HG03139 (cell line): Measurements from ENCODE around the gene PTPRA.

Source experiments
- ATAC-seq: cut with Tn5 transposase; IDR thresholded peaks from one replicate; pipeline ENCODE4 v1.9.1; 2021; ENCODE audit not compliant: unreplicated experiment

The PTPRA gene

DNA sequence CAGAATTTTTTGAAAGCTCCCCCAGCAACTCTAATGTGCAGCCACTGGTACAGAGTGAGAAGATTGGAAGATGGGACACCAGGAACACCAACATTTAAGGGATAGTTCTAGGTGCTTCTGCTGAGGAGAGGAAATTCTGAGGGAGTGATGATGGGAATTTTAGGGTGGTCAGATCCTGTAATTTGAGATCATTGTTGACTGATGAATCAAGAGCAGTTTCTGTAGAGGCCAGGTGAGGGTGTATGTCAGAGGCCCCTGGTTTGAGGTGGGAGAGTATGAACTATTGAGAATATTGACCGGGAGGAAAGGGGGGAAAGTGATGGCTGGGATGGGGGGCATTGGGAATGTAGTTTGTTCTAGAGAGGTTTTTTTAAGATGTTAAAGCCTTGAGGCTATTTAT lies 47.2 kb downstream of the PTPRA start:
- ATAC-seq, result no peak

DNA sequence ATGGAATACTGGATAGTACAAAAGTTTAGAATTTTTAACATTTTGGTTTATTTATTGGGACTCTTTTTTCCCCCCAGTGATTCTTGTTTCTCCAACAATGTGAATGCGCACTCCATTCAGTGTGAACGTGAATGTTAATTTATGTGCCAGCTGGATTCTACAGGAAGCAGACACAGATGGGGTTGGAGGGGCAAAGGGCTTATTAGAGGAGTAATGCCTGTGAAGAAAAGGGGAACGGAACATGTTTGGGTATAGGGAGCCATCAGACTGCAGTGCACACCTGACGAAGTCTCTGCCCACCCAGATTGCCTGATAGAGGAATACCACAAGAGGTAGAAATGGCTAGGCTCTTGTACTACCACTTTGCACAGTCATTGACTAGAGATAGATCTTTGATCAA lies 48.2 kb downstream of the PTPRA start:
- ATAC-seq, result no peak

DNA sequence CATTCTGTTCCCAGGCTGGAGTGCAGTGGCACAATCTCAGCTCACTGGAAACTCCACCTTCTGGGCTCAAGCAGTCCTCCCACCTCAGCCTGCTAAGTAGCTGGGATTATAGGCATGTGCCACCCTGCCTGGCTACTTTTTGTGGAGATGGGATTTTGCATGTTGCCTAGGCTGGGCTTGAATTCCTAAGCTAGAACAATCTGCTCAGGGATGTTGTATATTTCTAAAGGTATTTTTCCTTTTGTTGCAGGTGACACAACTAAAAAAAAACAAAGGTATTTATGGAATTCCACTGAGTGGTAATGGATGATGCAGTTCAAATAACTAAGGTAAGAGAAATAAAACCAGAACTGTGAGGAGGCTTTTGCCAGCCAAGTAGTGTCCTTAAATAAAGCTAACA lies 49.7 kb downstream of the PTPRA start:
- no peak for ATAC-seq

DNA sequence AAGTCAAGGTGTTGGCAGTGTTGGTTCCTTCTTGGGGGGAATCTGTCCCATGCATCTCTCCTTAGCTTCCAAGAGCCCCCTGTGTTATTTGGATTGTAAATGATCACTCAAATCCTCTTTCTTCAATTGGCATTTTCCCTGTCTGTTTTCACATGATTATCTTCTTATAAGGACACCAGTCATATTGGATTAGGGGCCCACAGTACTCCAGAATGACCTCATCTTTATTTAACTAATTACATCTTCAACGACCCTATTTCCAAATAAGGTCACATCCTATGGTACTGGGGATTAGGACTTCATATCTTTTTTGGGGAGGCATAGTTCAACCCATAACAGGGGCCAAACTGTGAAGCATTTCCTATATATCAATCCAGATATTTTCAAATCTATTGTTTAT lies 57.3 kb downstream of the PTPRA start:
- no peak for ATAC-seq

DNA sequence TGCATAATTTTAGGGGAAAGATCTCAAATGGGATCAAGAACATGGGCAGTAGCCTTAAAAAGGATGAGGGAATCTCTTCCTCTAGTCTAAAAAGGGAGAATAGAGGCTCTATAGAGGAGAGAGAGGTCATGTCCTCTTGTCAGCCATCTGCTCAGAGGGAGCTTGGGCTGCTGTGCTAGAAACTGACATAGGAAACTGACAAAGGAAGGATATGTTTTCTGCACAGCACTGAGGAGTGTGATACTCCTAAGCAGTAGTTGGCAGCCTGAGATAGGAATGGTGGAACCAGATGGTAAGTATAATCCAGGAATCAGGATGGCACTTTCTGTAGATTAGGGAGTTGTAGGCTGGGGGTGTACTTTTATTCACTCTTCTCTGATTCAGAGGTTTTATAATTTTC lies 59.2 kb downstream of the PTPRA start:
- ATAC-seq, result no peak

DNA sequence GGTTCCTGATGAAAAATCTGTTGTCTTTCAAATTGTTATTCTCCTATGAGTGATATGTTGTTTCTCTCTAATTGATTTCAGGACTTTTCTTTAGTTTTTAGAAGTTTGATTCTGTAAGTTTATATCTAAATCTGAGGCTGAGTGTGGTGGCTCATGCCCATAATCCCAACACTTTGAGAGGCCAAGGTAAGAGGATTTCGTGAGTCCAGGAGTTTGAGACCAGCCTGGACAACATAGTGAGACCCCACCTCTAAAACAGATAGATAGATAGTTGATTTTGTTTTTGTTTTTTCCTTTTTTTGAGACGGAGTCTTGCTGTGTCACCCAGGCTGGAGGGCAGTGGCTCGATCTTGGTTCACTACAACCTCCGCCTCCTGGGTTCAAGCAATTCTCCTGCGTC lies 64.6 kb downstream of the PTPRA start:
- ATAC-seq, result no peak

DNA sequence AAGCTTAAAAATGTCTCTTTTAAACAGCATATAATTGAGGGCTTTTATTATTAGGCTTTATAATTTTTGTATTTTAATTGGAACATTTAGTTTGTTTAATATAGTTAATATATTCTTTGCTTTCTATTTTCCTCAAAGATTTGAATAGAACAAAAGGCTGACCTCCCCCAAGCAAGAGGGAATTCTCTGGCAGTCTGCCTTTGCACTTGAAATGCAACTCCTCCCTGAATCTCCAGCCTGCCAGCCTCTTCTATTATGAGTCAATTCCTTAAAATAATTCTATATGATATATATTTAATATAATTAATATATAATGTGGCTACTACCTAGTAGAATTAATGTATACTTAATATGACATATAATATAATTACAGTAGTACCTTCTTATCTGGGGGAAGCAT lies 69.2 kb downstream of the PTPRA start:
- ATAC-seq, result no peak

DNA sequence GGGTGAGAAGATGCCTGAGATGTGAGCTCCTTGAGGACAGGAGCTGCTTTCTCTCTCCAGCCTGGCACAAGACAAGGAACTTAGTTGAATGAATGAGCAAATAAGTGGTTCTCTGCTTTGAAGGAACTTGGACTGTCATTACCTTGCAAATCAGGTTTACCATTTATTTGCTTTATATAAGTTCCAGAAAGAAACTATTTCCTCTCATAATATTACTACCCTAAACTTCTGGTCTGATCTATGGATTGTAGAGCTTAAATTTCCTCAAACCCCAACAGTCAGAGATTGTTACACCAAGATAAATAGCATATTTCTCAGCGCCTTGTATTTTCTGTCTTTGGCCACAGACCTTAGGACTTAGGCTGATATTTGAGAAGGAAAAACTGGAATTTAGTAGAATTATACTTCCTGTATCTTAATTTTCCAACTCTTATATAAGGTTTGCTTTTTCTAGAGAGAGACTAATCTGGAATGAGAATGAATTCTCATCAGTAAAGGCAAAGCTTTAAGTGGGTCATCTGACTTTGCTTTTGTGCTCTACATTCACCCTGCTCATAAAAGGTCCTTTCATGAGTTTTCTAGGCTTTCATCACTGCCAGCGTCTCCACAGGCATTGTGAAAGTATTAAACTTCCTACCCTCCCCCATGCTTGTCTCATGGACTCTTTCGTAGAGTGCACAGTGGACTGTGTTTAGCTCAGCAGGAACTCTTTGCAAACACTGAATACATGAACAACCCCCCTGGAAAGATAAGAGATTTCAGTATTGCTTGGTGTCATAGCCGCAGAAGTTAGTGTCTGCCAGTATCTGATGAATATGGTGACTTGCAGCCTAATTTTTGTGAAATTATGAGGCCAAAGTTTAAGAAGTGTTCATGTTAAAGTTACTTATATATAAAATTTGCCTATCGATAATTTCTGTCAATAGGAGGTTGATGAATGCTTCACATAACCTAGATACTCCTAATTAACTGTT lies 74.0 kb downstream of the PTPRA start:
- no peak for ATAC-seq

DNA sequence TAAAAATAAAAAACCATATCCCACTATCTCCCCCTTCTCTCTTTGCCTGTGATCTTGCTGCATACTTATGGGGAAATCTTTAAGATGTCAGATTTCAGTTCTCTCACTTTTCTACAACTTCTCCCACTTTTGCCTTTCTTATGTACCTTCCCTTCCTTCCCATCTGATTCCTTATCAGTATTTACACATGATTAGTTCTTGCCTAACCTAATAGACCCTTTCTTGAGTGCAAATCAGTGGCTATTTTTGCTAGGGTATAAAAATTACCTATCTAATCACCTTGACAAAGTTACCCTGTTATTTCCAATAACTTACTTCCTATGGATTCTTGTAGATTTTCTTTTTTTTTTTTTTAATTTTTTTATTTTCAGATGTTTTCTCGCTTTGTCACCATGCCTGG lies 75.7 kb downstream of the PTPRA start:
- ATAC-seq, result no peak

DNA sequence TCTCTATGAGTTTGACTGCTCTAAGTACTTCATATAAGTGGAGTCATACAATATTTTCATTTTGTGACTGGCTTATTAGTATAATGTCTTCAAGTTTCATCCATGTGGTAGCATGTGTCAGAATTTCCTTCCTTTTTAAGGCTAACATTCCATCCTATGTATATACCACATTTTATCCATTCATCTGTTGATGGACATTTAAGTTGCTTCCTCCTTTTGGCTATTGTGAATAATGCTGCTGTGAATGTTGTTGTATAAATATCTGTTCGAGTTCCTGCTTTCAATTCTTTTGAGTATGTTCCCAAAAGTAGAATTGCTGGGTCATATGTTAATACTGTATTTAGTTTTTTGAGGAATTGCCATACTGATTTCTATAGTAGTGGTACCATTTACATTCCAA lies 79.5 kb downstream of the PTPRA start:
- ATAC-seq, result no peak

DNA sequence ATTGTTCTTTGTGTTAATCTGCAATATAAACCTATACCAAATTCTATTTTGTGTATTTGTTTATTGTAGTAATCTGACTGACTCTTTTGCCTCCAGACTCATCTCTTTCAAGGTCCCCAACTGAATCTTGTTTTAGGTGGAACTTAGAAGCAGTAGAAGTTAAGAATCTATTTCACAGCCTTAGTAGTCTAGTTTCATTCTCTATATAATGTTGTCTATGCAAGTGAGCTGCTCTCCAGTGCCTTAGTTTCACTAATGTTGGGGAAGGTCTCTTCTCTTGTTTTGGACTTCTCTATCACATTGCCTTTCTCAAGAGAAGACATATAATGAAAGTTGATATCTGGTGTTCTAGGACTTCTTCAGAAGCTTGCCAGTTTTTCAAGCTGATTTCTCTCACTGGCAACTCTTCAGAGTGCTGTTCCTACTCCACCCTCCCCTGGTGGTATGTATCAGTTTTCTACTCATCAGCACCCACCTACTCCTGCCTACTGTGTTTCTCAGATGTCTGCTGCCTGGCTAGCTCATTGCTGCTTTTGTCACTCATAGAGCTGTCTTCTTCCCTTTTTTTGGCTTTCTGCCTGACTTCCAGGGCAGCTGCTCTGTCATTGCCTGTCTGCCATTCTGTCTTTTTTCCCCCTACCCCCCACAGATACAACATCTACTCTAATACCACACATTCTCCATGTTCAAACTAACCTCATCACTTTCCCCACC lies 82.1 kb downstream of the PTPRA start:
- ATAC-seq, result no peak

DNA sequence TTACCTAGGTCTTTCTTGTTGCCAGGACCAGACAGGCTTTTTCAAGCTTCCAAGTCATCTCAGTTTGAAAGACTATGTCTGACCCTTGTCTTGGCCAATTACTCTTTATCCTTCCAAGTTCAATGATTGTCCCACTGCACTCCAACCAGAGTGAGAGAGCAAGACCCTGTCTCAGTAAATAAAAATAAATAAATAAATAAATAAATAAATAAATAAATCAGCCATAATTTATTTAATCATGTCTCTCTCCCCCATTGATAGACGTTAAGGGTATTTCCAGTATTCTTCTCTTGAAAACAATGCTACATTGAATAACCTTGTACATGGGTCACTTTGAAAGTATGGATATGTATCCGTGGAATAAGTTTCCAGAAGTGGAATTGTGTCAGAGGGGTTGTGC lies 83.2 kb downstream of the PTPRA start:
- ATAC-seq, result no peak

DNA sequence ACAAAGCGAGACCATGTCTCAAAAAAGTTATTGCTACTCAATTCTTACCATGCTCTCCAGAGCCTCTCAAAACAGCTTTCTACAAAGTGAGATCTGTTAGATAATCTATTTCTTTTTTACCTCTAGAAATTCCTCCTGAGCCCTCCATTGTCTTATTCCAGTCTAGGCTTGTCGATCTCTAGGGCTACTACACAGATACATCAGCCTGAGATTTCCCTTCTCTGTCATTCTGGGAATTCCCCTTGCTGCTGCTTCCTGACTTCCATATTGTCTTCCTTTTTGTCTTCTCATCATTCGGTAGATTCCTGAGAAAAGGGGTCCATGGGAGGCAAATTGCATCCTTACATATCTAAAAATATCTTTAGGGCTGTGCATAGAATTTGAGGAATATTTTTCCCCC lies 94.6 kb downstream of the PTPRA start:
- no peak for ATAC-seq

DNA sequence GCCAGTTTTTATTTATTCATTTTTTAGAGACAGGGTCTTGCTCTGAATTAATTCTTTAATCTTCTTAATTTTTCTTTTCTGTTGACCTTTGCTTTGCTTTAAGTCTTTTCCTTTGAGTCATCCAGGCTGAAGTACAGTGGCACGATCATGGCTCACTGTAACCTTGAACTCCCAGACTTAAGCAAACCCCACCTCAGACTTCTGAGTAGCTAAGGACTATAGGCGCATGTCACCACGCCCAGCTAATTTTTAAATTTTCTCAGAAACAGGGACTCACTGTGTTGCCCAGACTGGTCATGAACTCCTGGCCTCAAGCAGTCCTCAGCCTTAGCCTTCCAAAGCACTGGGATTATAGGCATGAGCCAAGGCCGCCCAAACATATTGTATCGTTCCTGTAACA lies 98.8 kb downstream of the PTPRA start:
- no peak for ATAC-seq

DNA sequence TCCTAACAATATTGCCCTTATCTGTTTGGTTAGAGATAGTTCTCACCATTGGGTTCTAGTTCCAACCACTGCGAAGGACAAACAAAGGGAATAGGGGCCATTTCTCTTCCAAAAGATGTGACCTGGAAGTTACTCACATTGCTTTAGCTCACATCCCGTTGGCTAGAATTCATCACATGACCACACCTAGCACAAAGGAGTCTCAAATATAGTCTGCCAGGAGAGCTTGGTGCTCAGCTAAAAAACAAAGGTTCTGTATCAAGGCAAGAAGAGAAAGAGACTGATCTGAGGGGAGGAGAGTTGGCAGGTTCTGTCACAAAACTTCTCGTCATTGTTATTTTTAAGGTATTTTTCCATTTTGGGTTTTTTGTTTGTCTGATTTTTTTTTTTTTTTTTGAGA lies 100.3 kb downstream of the PTPRA start:
- no peak for ATAC-seq

DNA sequence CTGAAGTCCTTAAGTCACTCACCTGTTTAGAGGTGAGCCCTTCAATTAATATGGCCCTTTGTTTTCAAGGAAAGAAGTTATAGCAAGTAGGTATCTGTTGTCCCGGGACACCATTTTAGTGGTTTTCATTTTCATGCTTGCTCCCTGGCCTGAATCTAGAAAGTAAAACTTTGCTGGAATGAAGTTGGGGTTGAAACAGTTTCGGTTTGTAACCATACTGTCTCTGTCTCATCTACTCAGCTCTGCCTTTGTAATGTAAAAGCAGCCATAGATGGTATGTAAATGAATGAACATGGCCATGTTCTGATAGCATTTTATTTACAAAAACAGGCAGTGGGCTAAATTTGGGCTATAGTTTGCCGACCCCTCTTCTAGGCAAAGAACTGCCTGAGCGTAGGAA lies 105.2 kb downstream of the PTPRA start:
- ATAC-seq, result no peak

DNA sequence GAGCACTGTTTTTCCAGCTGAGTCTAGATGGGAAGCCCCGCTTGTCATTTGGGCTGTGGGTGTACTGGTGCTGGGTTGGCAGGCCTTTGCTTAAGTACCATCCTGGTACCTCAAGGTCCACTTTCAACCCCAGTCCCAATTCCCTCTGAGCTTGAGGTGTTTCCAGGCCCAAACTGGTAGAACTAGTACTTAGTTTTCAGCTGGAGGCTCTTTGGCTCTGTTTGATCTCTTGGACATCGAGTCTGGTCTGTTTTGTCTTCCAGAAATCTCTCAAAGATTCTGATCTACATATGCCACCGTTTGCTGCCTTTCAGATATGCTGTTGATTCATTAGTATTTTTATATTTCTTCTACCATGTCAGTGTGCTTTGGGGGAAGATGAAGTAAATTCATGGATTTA lies 108.4 kb downstream of the PTPRA start:
- ATAC-seq, result no peak

DNA sequence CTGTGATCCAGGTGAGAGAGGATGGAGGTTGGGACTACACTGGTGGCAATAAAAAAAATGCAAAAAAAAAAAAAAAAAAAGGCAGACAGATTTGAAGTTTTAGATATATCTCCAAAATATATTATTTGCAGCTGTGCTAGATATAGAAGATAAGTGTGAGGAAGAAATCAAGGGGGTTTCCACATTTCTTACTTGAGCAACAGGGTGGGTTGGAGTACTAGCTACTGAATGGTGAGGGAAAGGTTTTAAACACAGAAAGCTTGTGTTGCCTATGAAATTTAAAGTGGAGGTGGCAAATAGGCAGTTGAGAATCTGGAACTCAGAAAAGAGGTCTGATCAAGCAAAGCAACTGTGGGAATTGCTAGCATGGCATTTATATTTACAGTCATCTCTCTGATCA lies 110.2 kb downstream of the PTPRA start:
- ATAC-seq, result no peak

DNA sequence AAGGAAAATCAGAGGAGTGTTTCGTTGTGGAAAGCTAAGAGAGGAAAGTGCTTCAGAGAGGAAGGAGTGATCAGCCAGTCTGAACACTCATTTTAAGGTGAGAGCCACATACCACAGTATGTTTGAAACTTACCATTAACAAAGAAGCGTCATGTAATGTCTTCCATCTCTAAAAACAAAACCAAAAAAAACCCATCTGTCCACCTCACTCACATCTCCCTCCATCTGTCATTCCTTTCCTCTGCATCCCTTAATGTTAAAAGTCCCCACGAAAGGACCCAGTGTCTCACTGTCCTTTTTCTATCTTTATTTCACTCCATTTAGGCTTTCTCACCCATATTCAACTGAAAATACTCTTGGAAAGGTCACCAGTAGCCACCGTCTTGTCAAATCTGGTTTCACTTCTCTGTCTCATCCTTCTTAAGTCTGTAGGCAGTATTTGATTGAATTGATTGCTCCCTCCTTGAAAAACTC lies 110.8 kb downstream of the PTPRA start:
- ATAC-seq, result no peak

DNA sequence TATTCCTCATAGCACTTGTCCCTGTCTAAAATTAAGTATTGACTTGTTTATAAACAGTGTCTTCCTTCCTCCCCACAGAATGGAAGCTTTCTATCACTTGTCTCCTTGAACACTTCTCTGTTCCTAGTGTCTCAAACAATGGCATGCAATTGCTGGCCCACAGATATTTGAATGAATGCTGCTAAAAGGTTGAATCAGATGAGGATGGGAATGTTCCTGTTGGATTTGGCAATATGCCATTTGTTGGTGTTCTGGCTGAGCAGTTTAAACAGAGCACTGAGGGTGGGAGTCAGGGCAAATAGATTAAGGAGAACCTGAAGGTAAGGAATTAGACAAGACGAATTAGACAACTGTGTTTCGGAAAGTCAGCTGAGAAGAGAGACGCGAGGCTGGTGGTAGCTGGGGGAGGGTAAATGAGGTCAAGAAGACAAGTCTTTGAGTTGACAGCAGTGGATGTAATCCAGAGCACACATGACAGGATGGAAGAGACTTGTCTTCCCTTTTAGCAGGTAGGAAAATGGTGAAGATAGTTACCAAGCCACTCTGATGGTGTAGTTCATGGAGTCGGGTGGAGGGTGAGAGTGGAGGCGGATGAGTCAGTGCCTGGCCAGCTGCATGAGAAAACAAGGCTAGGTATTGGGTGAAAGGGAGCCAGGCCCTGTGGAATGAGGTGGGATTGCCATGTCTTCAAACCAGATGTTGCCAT lies 111.8 kb downstream of the PTPRA start:
- ATAC-seq, result no peak

DNA sequence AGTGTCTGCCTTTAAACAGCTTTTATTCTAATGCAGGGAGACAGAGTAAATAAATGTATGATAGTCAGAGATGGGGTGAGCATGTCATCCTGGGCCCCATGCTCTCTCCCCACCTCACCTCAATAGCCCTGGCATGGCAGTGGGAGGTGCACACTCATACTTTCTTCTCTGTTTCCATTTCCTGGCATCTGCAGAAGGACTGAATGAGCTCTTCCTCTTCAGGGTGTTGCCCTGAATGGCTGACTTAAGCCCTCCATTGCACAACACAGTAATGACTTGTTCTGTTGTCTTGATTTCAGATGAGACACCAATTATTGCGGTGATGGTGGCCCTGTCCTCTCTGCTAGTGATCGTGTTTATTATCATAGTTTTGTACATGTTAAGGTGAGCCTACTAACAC lies 113.2 kb downstream of the PTPRA start:
- ATAC-seq, result no peak

DNA sequence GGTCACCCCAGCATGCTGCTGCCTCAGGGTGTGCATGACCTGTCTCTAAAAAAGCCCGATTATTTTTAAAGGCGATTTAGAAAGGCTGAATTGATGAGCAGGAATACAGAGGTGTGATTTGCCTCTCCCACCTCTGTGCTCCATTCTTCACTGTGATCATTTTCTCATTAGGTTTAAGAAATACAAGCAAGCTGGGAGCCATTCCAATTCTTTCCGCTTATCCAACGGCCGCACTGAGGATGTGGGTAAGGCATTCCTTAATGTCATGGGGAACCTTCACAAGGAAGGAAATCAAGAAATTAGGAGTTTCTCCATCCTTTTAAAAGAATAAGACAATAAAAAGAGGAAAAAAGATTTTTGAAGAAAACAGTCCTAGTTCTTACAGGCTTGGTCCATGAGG lies 114.6 kb downstream of the PTPRA start:
- no peak for ATAC-seq
